DLD1 (cell line): ENCODE data around the gene PARVA.
"Not testable (repeated sequence)": the region's sequence is repeated elsewhere in the genome, so short reads cannot be mapped to it uniquely, and the experiment has no call there.

ENCODE experiments used
- in situ Hi-C: cut with HindIII; loops from 2 replicates; pipeline ENCODE4 v1.10.0; 2017; ENCODE audit warnings: low sequenced_read_pairs

The PARVA gene

GRCh38 chr11:12377106-12377823, at the start of gene PARVA:
TSS of gene PARVA (plus strand) at chr11:12377571. CDS start at chr11:12377648, 77 bp downstream.
- in situ Hi-C loops = no loop called here

GRCh38 chr11:12329169-12329568, 48.2 kb upstream of the PARVA start:
- in situ Hi-C loops = no loop called here

- in situ Hi-C loops = no loop called here
Observed at GRCh38 chr11:12329797-12330196, 47.6 kb upstream of the PARVA start.

- in situ Hi-C loops = no loop called here
Observed at GRCh38 chr11:12330485-12331231, 46.7 kb upstream of the PARVA start.

GRCh38 chr11:12331239-12331874, 46.0 kb upstream of the PARVA start:
- in situ Hi-C loops = no loop called here

- in situ Hi-C loops = no loop called here
Observed at GRCh38 chr11:12343526-12343925, 33.8 kb upstream of the PARVA start.

GRCh38 chr11:12353534-12353933, 23.8 kb upstream of the PARVA start:
- in situ Hi-C loops = no loop called here

GRCh38 chr11:12354750-12355545, 22.4 kb upstream of the PARVA start:
- in situ Hi-C loops = no loop called here

- in situ Hi-C loops = no loop called here
Observed at GRCh38 chr11:12356944-12357655, 20.3 kb upstream of the PARVA start.

- in situ Hi-C loops = not testable (repeated sequence)
Observed at GRCh38 chr11:12357697-12358096, 19.7 kb upstream of the PARVA start.

- in situ Hi-C loops = no loop called here
Observed at GRCh38 chr11:12358302-12359188, 18.8 kb upstream of the PARVA start.

- in situ Hi-C loops = no loop called here
Observed at GRCh38 chr11:12359761-12360160, 17.6 kb upstream of the PARVA start.

- in situ Hi-C loops = no loop called here
Observed at GRCh38 chr11:12361682-12362081, 15.7 kb upstream of the PARVA start.

- in situ Hi-C loops = no loop called here
Observed at GRCh38 chr11:12362857-12363256, 14.5 kb upstream of the PARVA start.

GRCh38 chr11:12363373-12363772, 14.0 kb upstream of the PARVA start:
- in situ Hi-C loops = no loop called here

GRCh38 chr11:12365965-12366575, 11.3 kb upstream of the PARVA start:
- in situ Hi-C loops = not testable (repeated sequence)

GRCh38 chr11:12367057-12367456, 10.3 kb upstream of the PARVA start:
- in situ Hi-C loops = not testable (repeated sequence)

- in situ Hi-C loops = no loop called here
Observed at GRCh38 chr11:12372111-12372510, 5.3 kb upstream of the PARVA start.

GRCh38 chr11:12375720-12376119, 1.7 kb upstream of the PARVA start:
- in situ Hi-C loops = no loop called here
